PC-3 (cell line): Measurements from ENCODE around the gene ZFP36L1. TPM values are rescaled to one million over a fixed set of nuclear protein-coding genes. Genes with fewer than 3 reads are reported as not detected.
A peak's percentile ranks its signal among the peaks of the same experiment; 100 is the strongest.

Experiments used
- ATAC-seq: fragments of 200-7000 bp; cut with Tn5 transposase; 2 replicates; pipeline ENCODE4 v1.9.1; 2020; ENCODE audit warnings: mild to moderate bottlenecking, moderate library complexity
- BruUV-seq: library from RNA; stranded (reverse); fragments of 400-500 nt; replicated peaks from 2 replicates; lab custom pipeline; 2021; lab: Mats Ljungman, UMichigan
- CTCF ChIA-PET: fragments of 300-600 bp; sonication (Branson Sonifier 250); formaldehyde crosslinking; loops from one replicate; lab custom pipeline; 2022; ENCODE audit warnings: antibody characterized with exemption; lab: Charles Lee
- POLR2A ChIA-PET: fragments of 300-600 bp; sonication (Branson Sonifier 250); formaldehyde crosslinking; loops from one replicate; lab custom pipeline; 2022; ENCODE audit warnings: antibody characterized with exemption; ENCODE audit not compliant: unreplicated experiment; lab: Charles Lee
- DNase-seq: peaks from one replicate; pipeline ENCODE4 v3.0.0-alpha.2; 2015
- H2AFZ ChIP-seq: fragments of 300-600 bp; sonication (generic); 2 replicates; pipeline ENCODE4 v1.6.0; 2016; ENCODE audit warnings: antibody characterized with exemption, low read length
- H3F3A ChIP-seq: fragments of 300-600 bp; sonication (generic); one replicate; pipeline ENCODE4 v1.6.0; 2017; ENCODE audit warnings: antibody characterized with exemption, low read length, control low read depth, mild to moderate bottlenecking; ENCODE audit not compliant: unreplicated experiment
- H3K27ac ChIP-seq: fragments of 300-600 bp; sonication (generic); 2 replicates; pipeline ENCODE4 v1.5.1; 2016; ENCODE audit warnings: mild to moderate bottlenecking, low read length
- H3K27me3 ChIP-seq: fragments of 300-600 bp; sonication (generic); 2 replicates; pipeline ENCODE4 v1.6.1; 2016; ENCODE audit warnings: low read length, mixed read lengths
- H3K36me3 ChIP-seq: fragments of 300-600 bp; sonication (generic); 2 replicates; pipeline ENCODE4 v1.6.1; 2016; ENCODE audit warnings: low read depth, mixed run types, low read length, mixed read lengths
- H3K4me1 ChIP-seq: fragments of 300-600 bp; sonication (generic); 2 replicates; pipeline ENCODE4 v1.5.1; 2016; ENCODE audit warnings: low read length; ENCODE audit not compliant: insufficient read depth
- H3K4me2 ChIP-seq: fragments of 300-600 bp; sonication (generic); 2 replicates; pipeline ENCODE4 v1.6.0; 2016; ENCODE audit warnings: low read length
- H3K4me3 ChIP-seq: fragments of 300-600 bp; sonication (generic); 2 replicates; pipeline ENCODE4 v1.5.1; 2016; ENCODE audit warnings: mild to moderate bottlenecking, low read length, mixed read lengths
- H3K79me2 ChIP-seq: fragments of 300-600 bp; sonication (generic); 2 replicates; pipeline ENCODE4 v1.6.1; 2017; ENCODE audit warnings: low read length, mixed read lengths
- H3K9ac ChIP-seq: fragments of 300-600 bp; sonication (generic); 2 replicates; pipeline ENCODE4 v1.6.0; 2016; ENCODE audit warnings: mild to moderate bottlenecking, low read length
- H3K9me2 ChIP-seq: fragments of 300-600 bp; sonication (generic); replicated peaks from 2 replicates; pipeline ENCODE4 v1.6.1; 2016; ENCODE audit warnings: mixed run types, low read length, mixed read lengths
- H3K9me3 ChIP-seq: fragments of 300-600 bp; sonication (generic); 2 replicates; pipeline ENCODE4 v1.6.1; 2016; ENCODE audit warnings: low read length, mixed read lengths
- H4K20me1 ChIP-seq: fragments of 300-600 bp; sonication (generic); 2 replicates; pipeline ENCODE4 v1.6.1; 2016; ENCODE audit warnings: low read length, mixed read lengths
- EZH2 ChIP-seq: fragments of 300-600 bp; sonication (generic); IDR thresholded peaks from one replicate; pipeline ENCODE4 v1.6.1; 2017; ENCODE audit warnings: antibody characterized with exemption, mild to moderate bottlenecking, low read length; ENCODE audit not compliant: unreplicated experiment
- EZH2phosphoT487 ChIP-seq: fragments of 300-600 bp; sonication (generic); IDR thresholded peaks from 2 replicates; pipeline ENCODE4 v1.6.1; 2018; ENCODE audit warnings: mild to moderate bottlenecking, antibody characterized with exemption, low read length, borderline replicate concordance
- intact Hi-C: fragments of 100-400 bp; cut with micrococcal nuclease; formaldehyde crosslinking; loops from 2 replicates; pipeline ENCODE4 v1.9.0; 2023
- total RNA-seq: library from RNA; depleted of rRNA; stranded (reverse); fragments of >200 nt; gene quantifications from 2 replicates; pipeline ENCODE4 v1.2.3, GENCODE V29; 2014
- TF ChIP-seq, protein P1 (sequence below): fragments of 300-600 bp; sonication (generic); conservative IDR thresholded peaks from 2 replicates; pipeline ENCODE4 v1.5.1; 2017; ENCODE audit warnings: antibody characterized with exemption, low read depth, mild to moderate bottlenecking, low read length

The ZFP36L1 gene
- total RNA-seq, 1 experiment from 2014 or later = 63.1 TPM

DNA sequence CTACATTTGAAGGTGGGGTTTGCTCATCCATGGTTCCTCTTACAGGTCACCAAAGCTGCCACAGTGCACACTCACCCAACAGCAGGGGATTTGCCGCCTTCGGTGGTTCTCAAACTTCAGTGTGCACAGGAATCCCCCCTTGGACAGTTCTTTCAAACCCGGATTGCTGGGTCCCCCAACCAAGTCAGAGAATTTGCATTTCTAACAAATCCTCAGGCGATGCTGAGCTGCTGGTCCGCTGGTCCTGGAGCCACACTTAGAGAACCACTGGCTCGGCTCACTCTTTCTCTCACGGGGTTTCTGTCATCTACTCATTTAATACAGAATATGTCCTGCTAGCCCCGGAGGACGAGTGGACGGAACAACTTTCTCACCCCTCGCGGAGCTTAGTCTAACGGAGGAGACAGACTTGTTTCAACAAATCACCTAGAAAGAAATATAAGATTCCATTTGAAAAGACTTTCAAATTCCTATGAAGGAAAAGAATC is 24.1 kb upstream of the ZFP36L1 start:
- H3K4me3 ChIP-seq = no peak overlapping the region
- TF ChIP-seq EZH2 = no peak
- TF ChIP-seq EZH2phosphoT487 = no peak
- TF ChIP-seq, protein P1, sequence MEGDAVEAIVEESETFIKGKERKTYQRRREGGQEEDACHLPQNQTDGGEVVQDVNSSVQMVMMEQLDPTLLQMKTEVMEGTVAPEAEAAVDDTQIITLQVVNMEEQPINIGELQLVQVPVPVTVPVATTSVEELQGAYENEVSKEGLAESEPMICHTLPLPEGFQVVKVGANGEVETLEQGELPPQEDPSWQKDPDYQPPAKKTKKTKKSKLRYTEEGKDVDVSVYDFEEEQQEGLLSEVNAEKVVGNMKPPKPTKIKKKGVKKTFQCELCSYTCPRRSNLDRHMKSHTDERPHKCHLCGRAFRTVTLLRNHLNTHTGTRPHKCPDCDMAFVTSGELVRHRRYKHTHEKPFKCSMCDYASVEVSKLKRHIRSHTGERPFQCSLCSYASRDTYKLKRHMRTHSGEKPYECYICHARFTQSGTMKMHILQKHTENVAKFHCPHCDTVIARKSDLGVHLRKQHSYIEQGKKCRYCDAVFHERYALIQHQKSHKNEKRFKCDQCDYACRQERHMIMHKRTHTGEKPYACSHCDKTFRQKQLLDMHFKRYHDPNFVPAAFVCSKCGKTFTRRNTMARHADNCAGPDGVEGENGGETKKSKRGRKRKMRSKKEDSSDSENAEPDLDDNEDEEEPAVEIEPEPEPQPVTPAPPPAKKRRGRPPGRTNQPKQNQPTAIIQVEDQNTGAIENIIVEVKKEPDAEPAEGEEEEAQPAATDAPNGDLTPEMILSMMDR = peak; percentile 12; the same call in 1 of the 2 replicates
- H2AFZ ChIP-seq = no peak overlapping the region
- H3K4me2 ChIP-seq = peak overlapping the region; percentile 74; the same call in 1 of the 2 replicates
- ChIA-PET POLR2A (interaction anchor here (0.5 to 0.7 kb wide), 4 partner anchors 33 to 978 kb away, joined by 3 to 12 read pairs (median 4); partner anchors contain the start of gene ACTN1), CTCF (interaction anchor here (0.6 to 1.9 kb wide), 8 partner anchors 27 to 883 kb away, joined by 3 to 14 read pairs (median 4); no protein-coding TSS in a partner anchor)
- no peaks in the 10 kb centered on the region for H3K9me2 ChIP-seq
- H3K9ac ChIP-seq = peak overlapping the region; percentile 91; the same call in 1 of the 2 replicates
- H4K20me1 ChIP-seq = no peaks in the 10 kb centered on the region
- H3K27ac ChIP-seq = no peak overlapping the region
- no peaks in the 10 kb centered on the region for H3K27me3 ChIP-seq
- ATAC-seq = no peak
- BruUV-seq = TSS peak; percentile 59
- no peaks in the 10 kb centered on the region for H3K9me3 ChIP-seq
- H3K36me3 ChIP-seq = no peaks in the 10 kb centered on the region
- no peaks in the 10 kb centered on the region for H3F3A ChIP-seq
- H3K79me2 ChIP-seq = peaks cover 6% of the 10 kb centered on the region; the same call in 1 of the 2 replicates
- H3K4me1 ChIP-seq = peaks cover 22% of the 10 kb centered on the region
- DNase-seq = no peak
- intact Hi-C loops = loop anchor here (1.0 to 5.0 kb wide), 8 partner anchors 24 to 980 kb away; partner anchors contain the start of gene ZFP36L1

DNA sequence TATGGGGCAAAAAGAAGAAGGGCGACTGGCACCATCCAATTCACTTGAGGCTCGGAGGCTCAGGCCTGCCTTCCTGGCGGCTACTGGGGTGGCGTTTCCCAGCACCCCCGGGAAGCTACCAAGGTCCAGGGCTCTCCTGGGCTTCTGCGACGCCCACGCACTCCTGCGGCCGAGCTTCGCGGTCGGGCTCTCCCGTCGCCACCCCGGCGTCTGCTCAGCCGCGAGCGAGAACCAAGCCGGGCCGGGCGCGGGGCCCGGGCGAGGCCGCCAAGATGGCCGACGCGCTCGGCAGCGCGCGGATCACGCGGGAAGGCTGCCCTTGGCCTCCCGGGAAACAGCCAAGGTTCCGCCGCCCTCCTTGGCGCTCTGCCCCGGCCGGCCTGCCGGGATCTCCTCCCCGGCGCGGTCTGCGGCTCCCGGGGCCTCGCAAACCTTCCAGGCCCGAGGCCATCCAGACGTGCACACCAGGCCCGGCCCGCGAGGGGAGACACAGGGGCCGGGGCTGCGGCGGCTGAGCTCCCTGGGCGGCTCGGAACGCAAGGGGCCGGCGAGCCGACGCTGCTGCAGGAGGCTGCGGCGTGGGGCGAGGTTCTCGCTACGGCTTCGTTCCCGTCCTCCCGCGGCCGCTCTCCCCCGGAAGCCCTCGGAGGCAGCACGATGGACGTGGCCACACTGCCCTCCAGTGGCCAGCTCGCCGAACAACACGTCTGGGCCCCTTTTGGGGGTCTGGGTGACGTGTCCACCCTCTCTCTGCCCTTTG is 23.5 kb upstream of the ZFP36L1 start:
- no TSS peak for BruUV-seq
- H4K20me1 ChIP-seq = no peaks in the 10 kb centered on the region
- no peaks in the 10 kb centered on the region for H3K9me2 ChIP-seq
- TF ChIP-seq EZH2 (no peak), EZH2phosphoT487 (no peak)
- TF ChIP-seq, protein P1 = peak; percentile 97
- H3K9me3 ChIP-seq = no peaks in the 10 kb centered on the region
- ATAC-seq (peak; percentile 90), DNase-seq (peak; percentile 92)
- H3K9ac ChIP-seq = peak overlapping the region; percentile 91
- CTCF ChIA-PET = interaction anchor here (0.6 to 1.9 kb wide), 17 partner anchors 9 to 882 kb away, joined by 3 to 14 read pairs (median 4); partner anchors contain the start of gene ZFP36L1
- peak overlapping the region; percentile 60 for H3K4me3 ChIP-seq
- H3K27ac ChIP-seq = peak overlapping the region; percentile 83
- H3K4me2 ChIP-seq = peak overlapping the region; percentile 74
- no peaks in the 10 kb centered on the region for H3K36me3 ChIP-seq
- intact Hi-C loops = loop anchor here (1.0 to 5.0 kb wide), 8 partner anchors 23 to 980 kb away; partner anchors contain the start of gene ZFP36L1
- POLR2A ChIA-PET = interaction anchor here (0.5 to 1.2 kb wide), 7 partner anchors 21 to 978 kb away, joined by 3 to 12 read pairs (median 3); partner anchors contain the start of gene ACTN1
- no peaks in the 10 kb centered on the region for H3F3A ChIP-seq
- no peaks in the 10 kb centered on the region for H3K27me3 ChIP-seq
- peaks cover 22% of the 10 kb centered on the region for H3K4me1 ChIP-seq
- peak overlapping the region; percentile 95 for H2AFZ ChIP-seq
- peaks cover 6% of the 10 kb centered on the region; the same call in 1 of the 2 replicates for H3K79me2 ChIP-seq
